SJSA1 (cell line): Measurements from ENCODE around the gene RABGAP1. TPM values are rescaled to one million over a fixed set of nuclear protein-coding genes. Genes with fewer than 3 reads are reported as not detected.

Source experiments
- DNase-seq, 2 experiments: peaks; one replicate each; pipeline ENCODE4 v3.0.0-alpha.2; 2015 to 2020; ENCODE audit warnings: low spot score in 2 of 2, low read depth in 1 of 2
- H3K27ac ChIP-seq: fragments of 250-450 bp; sonication (Bioruptor Pico); 2 replicates; pipeline ENCODE4 v1.5.1; 2020; ENCODE audit warnings: mild to moderate bottlenecking, moderate library complexity
- H3K27me3 ChIP-seq: fragments of 250-450 bp; sonication (Bioruptor Pico); replicated peaks from 2 replicates; pipeline ENCODE4 v1.5.1; 2020; ENCODE audit warnings: mild to moderate bottlenecking, moderate library complexity
- H3K36me3 ChIP-seq: fragments of 250-450 bp; sonication (Bioruptor Pico); 2 replicates; pipeline ENCODE4 v1.5.1; 2020; ENCODE audit warnings: mild to moderate bottlenecking
- H3K4me1 ChIP-seq: fragments of 250-450 bp; sonication (Bioruptor Pico); replicated peaks from 2 replicates; pipeline ENCODE4 v1.6.1; 2021; ENCODE audit warnings: mild to moderate bottlenecking
- H3K4me3 ChIP-seq: fragments of 250-450 bp; sonication (Bioruptor Pico); 2 replicates; pipeline ENCODE4 v1.5.1; 2020; ENCODE audit warnings: mild to moderate bottlenecking
- H3K9me3 ChIP-seq: fragments of 250-450 bp; sonication (Bioruptor Pico); replicated peaks from 2 replicates; pipeline ENCODE4 v1.5.1; 2020; ENCODE audit warnings: mild to moderate bottlenecking
- total RNA-seq: library from RNA; depleted of rRNA; stranded (reverse); fragments of >200 nt; shearing (Covaris generic); gene quantifications from 2 replicates; pipeline ENCODE4 v1.2.3, GENCODE V29; 2014

RABGAP1 gene
- total RNA-seq, 1 experiment from 2014 or later, result 27.8 TPM

DNA sequence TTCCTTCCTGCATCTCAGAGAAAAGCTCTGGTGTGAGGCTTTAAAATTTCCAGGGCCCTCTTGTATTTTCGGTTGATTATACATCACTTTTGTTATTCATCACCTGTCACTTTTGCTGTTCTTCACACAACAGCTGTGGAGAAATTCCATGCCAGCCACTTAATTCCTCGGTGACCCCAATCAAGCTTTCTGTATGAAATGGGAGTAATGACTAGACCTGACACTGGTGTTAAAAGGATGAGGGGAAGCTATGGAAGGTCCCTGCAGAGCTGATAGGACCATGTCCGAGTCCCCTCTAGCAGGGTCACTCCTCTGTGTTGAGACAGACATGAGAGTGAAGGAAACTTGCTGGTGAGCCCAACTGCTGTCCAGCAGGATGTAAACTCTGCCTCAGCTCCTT lies 152.3 kb downstream of the RABGAP1 start:
- no peaks in the 10 kb centered on the region for H3K4me1 ChIP-seq
- no peaks in the 10 kb centered on the region for H3K9me3 ChIP-seq
- H3K27ac ChIP-seq, result no peak overlapping the region
- no peak overlapping the region for H3K4me3 ChIP-seq
- peaks cover 37% of the 10 kb centered on the region for H3K36me3 ChIP-seq
- no peaks in the 10 kb centered on the region for H3K27me3 ChIP-seq
- DNase-seq, result no peak

GRCh38 chr9:123096987-123097386 lies 156.2 kb downstream of the RABGAP1 start:
- DNase-seq, result no peak
- Histone ChIP-seq H3K4me1 (no peaks in the 10 kb centered on the region), H3K9me3 (no peaks in the 10 kb centered on the region), H3K36me3 (peaks cover 60% of the 10 kb centered on the region), H3K27me3 (no peaks in the 10 kb centered on the region), H3K27ac (no peak overlapping the region), H3K4me3 (no peak overlapping the region)

DNA sequence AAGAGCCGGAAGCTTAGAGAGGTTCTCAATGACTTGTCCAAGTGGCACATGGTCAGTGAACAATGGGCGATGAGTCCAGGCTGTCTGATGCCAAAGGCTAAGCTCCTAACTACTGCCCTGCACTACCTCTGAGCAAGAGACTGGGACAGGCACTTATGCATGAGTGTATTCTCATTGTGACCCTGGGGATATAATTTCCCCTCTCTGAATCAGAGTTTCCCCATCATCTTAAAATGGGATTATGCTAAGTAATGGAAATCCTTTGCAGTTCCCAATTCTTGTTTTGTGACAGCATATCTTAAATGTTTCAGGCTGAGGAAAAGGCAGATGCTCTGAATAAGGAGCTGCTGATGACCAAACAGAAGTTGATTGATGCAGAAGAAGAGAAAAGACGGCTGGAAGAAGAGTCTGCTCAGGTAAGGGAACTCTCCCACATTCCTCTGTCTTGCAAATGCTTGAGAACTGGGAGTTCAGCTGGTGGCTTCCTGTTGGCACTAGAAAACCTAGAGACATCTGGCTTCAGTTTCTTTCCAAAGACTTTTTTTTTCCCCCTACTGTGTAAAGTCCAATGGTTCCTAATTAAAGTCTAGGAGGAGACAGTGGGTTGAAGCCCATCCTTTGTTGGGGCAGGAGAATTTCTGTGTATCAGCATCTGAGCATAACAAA lies 156.7 kb downstream of the RABGAP1 start:
- no peaks in the 10 kb centered on the region for H3K4me1 ChIP-seq
- DNase-seq, result no peak
- no peaks in the 10 kb centered on the region for H3K9me3 ChIP-seq
- H3K27ac ChIP-seq, result no peak overlapping the region
- H3K36me3 ChIP-seq, result peaks cover 61% of the 10 kb centered on the region
- H3K4me3 ChIP-seq, result no peak overlapping the region
- no peaks in the 10 kb centered on the region for H3K27me3 ChIP-seq

- no peak overlapping the region for H3K4me3 ChIP-seq
- H3K27me3 ChIP-seq, result no peaks in the 10 kb centered on the region
- no peak for DNase-seq
- H3K9me3 ChIP-seq, result no peaks in the 10 kb centered on the region
- no peak overlapping the region for H3K27ac ChIP-seq
- peaks cover 64% of the 10 kb centered on the region for H3K36me3 ChIP-seq
- H3K4me1 ChIP-seq, result peaks cover 3% of the 10 kb centered on the region; the same call in 1 of the 2 replicates
These were observed 157.3 kb downstream of the RABGAP1 start for GRCh38 chr9:123098096-123098459.

DNA sequence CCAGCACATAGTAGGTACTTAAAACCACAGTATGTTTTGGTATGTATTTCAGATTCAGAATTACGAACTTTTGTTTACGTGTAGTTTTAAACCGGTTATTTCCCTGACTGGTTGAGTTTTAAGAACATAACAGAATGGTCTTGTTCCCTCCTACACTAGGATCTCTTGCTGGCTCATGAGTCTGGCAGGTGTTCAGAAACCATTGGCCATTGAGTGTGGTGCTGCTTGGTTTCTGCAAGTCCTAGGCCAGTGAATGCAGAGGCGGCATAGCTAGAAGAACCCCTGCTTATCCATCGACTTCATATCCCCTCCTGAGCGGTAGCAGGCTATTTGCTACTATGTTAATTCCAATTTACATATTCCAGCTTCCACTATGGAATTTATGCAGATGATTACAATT lies 158.2 kb downstream of the RABGAP1 start:
- H3K4me1 ChIP-seq, result peaks cover 4% of the 10 kb centered on the region; the same call in 1 of the 2 replicates
- no peak for DNase-seq
- no peaks in the 10 kb centered on the region for H3K27me3 ChIP-seq
- no peak overlapping the region for H3K27ac ChIP-seq
- peaks cover 61% of the 10 kb centered on the region for H3K36me3 ChIP-seq
- no peak overlapping the region for H3K4me3 ChIP-seq
- H3K9me3 ChIP-seq, result no peaks in the 10 kb centered on the region

DNA sequence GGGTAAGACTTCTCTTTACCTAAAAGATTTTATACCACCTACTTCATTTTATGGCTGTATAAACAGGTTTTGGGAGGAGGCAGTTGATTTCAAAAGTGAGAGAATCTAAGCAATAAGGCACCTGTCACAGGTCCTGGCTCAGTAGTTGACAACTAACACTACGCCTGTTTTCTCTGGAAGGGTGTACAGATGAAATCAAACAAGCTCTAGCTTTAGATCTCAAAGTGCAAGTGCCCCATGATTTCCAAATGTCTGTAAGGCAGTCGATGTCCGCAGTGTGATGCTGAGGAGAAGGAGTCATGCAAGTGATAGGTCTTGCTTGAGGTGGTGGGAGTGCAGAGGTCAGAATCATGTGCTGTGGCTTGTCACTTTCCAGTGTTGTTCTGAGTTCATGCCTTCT lies 158.7 kb downstream of the RABGAP1 start:
- no peak for DNase-seq
- Histone ChIP-seq H3K9me3 (no peaks in the 10 kb centered on the region), H3K36me3 (peaks cover 62% of the 10 kb centered on the region), H3K4me3 (no peak overlapping the region), H3K27ac (no peak overlapping the region), H3K27me3 (no peaks in the 10 kb centered on the region), H3K4me1 (peaks cover 4% of the 10 kb centered on the region; the same call in 1 of the 2 replicates)

DNA sequence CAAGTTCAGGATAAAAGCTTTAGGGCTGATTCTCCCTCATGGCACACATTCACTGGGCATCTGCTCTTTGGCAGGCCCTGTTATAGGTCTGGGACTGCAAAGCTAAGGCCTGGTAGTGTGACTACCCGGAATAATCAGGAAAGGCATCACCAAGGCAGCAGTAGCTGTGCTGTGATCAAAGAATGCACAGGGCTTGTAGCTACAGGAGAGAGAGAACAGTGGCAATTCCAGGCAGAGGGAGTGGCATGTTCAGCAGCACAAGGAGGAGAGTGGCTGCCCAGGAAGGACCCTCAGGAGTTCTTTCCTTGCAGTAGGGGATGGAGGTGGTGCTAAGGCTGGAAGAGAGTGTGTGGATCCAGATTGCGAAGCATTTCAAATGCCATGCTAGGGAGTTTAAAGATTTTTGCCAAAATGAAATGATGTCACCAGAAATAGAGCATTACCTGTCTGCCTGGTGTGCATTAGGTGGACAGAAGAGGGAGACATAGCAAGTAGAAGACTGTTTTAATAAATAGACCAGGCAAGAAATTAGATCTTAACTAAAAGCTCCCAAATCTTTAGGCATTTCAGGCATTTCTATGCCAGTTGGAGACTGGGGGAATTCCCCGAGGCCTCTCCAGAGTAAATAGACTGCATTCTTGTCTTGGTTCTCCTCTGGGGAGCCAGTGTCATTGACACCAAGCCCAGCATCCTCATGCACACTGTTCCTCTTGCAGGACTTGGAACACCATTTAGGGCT lies 161.7 kb downstream of the RABGAP1 start:
- Histone ChIP-seq H3K4me3 (no peak overlapping the region), H3K4me1 (peaks cover 4% of the 10 kb centered on the region; the same call in 1 of the 2 replicates), H3K27ac (no peak overlapping the region), H3K27me3 (no peaks in the 10 kb centered on the region), H3K36me3 (peaks cover 47% of the 10 kb centered on the region), H3K9me3 (no peaks in the 10 kb centered on the region)
- DNase-seq, result peak in 1 of 2 experiments; percentile 28

- H3K9me3 ChIP-seq, result no peaks in the 10 kb centered on the region
- peaks cover 29% of the 10 kb centered on the region for H3K36me3 ChIP-seq
- H3K27me3 ChIP-seq, result no peaks in the 10 kb centered on the region
- H3K27ac ChIP-seq, result no peak overlapping the region
- H3K4me3 ChIP-seq, result no peak overlapping the region
- peaks cover 4% of the 10 kb centered on the region; the same call in 1 of the 2 replicates for H3K4me1 ChIP-seq
- no peak for DNase-seq
These were observed 164.0 kb downstream of the RABGAP1 start for GRCh38 chr9:123104807-123105206.

- peaks cover 24% of the 10 kb centered on the region for H3K36me3 ChIP-seq
These were observed 164.7 kb downstream of the RABGAP1 start for GRCh38 chr9:123105490-123105889.

DNA sequence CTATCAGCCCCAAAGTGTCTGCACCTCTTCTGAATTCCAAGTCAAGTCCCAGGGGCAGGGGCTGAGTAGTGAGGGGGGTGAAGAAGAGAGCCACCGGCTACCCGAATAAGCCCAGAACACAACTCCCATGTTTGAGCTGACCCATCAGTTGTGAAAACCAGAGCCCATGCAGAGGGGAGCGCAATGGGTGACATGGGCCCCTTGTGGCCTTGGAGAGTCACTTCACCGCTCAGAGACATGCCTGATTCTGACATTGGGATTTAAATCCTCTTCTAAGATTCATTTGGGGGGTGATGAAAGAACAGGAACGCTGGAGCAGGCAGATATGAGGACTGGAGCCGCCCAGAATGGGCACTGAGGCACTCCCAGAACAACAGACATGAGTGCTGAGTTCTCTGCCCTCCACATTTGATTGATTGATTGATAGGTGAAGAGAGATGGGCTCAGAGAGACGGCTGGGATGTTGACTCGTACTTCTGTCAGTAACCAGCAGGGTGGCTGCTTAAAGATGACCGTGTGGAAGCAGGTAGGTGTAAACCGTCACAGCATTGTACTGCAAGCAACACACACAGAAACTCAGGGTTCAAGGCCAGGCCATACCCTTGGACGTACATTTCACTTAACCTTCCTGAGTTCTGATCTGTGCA lies 166.9 kb downstream of the RABGAP1 start:
- Histone ChIP-seq H3K4me1 (peaks cover 4% of the 10 kb centered on the region; the same call in 1 of the 2 replicates), H3K27me3 (no peaks in the 10 kb centered on the region), H3K36me3 (peaks cover 14% of the 10 kb centered on the region), H3K9me3 (no peaks in the 10 kb centered on the region), H3K4me3 (no peak overlapping the region), H3K27ac (no peak overlapping the region)
- no peak for DNase-seq

More at GRCh38 chr9:123105490-123105889, 164.7 kb downstream of the RABGAP1 start:
- no peaks in the 10 kb centered on the region for H3K9me3 ChIP-seq
- DNase-seq, result no peak
- no peaks in the 10 kb centered on the region for H3K27me3 ChIP-seq
- no peak overlapping the region for H3K4me3 ChIP-seq
- H3K4me1 ChIP-seq, result peaks cover 4% of the 10 kb centered on the region; the same call in 1 of the 2 replicates
- H3K27ac ChIP-seq, result no peak overlapping the region

DNA sequence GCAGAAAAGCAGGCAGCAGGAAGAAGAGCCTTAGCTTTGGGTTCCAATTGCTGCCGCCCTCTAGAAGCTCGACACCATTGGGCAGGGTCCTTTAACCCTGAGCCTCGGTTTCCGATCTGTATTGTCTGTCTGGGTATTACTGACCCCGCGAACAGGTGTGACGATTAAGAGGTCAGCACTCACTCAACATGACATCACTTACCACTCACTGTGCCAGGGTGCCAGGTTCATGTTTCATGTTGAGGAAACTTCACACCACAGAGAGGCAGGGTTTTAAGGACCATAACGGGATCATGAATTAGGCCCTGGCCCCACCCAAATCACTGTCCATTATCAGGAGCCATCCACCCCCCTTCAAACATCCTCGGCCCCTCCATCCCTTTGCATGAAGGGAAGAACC lies 168.2 kb downstream of the RABGAP1 start:
- no peak overlapping the region for H3K27ac ChIP-seq
- peaks cover 9% of the 10 kb centered on the region; the same call in 1 of the 2 replicates for H3K36me3 ChIP-seq
- no peaks in the 10 kb centered on the region for H3K9me3 ChIP-seq
- H3K4me1 ChIP-seq, result no peaks in the 10 kb centered on the region
- DNase-seq, result no peak
- no peaks in the 10 kb centered on the region for H3K27me3 ChIP-seq
- no peak overlapping the region for H3K4me3 ChIP-seq

- H3K4me3 ChIP-seq, result no peak overlapping the region
- H3K27ac ChIP-seq, result no peak overlapping the region
- H3K4me1 ChIP-seq, result no peaks in the 10 kb centered on the region
- DNase-seq, result no peak
- H3K9me3 ChIP-seq, result no peaks in the 10 kb centered on the region
- H3K27me3 ChIP-seq, result no peaks in the 10 kb centered on the region
- peaks cover 6% of the 10 kb centered on the region; the same call in 1 of the 2 replicates for H3K36me3 ChIP-seq
These were observed 168.9 kb downstream of the RABGAP1 start for GRCh38 chr9:123109540-123110279.

DNA sequence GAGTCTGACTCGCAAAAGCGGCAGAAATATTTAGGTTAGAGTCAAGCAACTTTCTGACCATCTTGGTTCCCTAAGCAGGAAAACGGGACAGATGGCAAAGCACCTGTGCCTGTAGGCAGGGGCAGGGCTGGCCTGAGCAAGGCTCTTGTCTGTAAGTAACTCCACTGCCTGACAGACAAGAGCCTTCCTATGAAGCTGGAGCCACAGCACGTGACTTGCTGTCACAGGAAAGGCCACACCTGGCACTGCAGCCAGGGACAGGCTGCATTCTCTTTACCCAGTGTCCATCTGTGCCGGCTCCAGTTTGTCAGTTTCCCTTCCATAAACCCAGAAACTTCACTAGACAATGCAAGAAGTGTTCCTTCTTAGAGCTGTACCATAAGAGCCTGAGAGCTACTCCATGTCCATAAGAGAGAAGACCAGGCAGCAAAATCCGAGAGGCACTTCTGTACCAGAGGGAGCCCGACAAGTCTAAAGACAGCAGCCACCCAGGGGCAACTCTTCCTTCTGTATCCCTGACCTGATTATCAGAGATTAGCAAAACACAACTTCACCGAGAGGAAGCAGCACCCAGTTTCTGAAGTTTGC lies 170.7 kb downstream of the RABGAP1 start:
- no peak overlapping the region for H3K27ac ChIP-seq
- no peaks in the 10 kb centered on the region for H3K4me1 ChIP-seq
- H3K36me3 ChIP-seq, result peaks cover 3% of the 10 kb centered on the region; the same call in 1 of the 2 replicates
- no peaks in the 10 kb centered on the region for H3K9me3 ChIP-seq
- H3K4me3 ChIP-seq, result no peak overlapping the region
- DNase-seq, result no peak
- H3K27me3 ChIP-seq, result no peaks in the 10 kb centered on the region
